ENCODE data around the gene CYP19A1. TPM values are rescaled to one million over a fixed set of nuclear protein-coding genes. Genes with fewer than 3 reads are reported as not detected.

The CYP19A1 gene
- total and polyA plus RNA-seq, 3 experiments from 2014 or later, result not detected

GRCh38 chr15:51240066-51240465 is 98.3 kb downstream of the CYP19A1 start:
- no peaks in the 10 kb centered on the region for H3K27me3 ChIP-seq (ENCODE audit: insufficient read depth, low read length, poor library complexity, severe bottlenecking)
- H3K36me3 Mint-ChIP-seq, result no peaks in the 10 kb centered on the region
- ChIA-PET POLR2A (no interaction called here), CTCF (no interaction called here)
- H3K9me3 Mint-ChIP-seq, result no peaks in the 10 kb centered on the region
- H3K9me3 ChIP-seq (ENCODE audit: low read length), result no peaks in the 10 kb centered on the region
- H3K4me3 Mint-ChIP-seq, result no peak overlapping the region
- H3K27me3 Mint-ChIP-seq, result peaks cover 6 to 19% of the 10 kb centered on the region in 2 donors
- H3K4me1 Mint-ChIP-seq, result no peaks in the 10 kb centered on the region
- no peak overlapping the region for H3K27ac Mint-ChIP-seq
- no peak overlapping the region for H3K27ac ChIP-seq (ENCODE audit: low read depth, low read length)
- H3K4me1 ChIP-seq (ENCODE audit: insufficient read depth, low read length), result no peaks in the 10 kb centered on the region
- no peak for DNase-seq
- no peak overlapping the region for H3K4me3 ChIP-seq (ENCODE audit: low read length)
- no peaks in the 10 kb centered on the region for H3K36me3 ChIP-seq (ENCODE audit: insufficient read depth, low read length)

GRCh38 chr15:51237816-51238215 is 100.6 kb downstream of the CYP19A1 start:
- no peaks in the 10 kb centered on the region for H3K36me3 Mint-ChIP-seq
- H3K27me3 Mint-ChIP-seq, result peaks cover 8 to 28% of the 10 kb centered on the region in 2 donors

GRCh38 chr15:51234176-51234927 is 104.0 kb downstream of the CYP19A1 start:
- no peak overlapping the region for H3K4me3 ChIP-seq (ENCODE audit: low read length)
- H3K27ac ChIP-seq (ENCODE audit: low read depth, low read length), result no peak overlapping the region
- no peak overlapping the region for H3K27ac Mint-ChIP-seq
- H3K9me3 Mint-ChIP-seq, result no peaks in the 10 kb centered on the region
- no peaks in the 10 kb centered on the region for H3K9me3 ChIP-seq (ENCODE audit: low read length)
- no peaks in the 10 kb centered on the region for H3K36me3 ChIP-seq (ENCODE audit: insufficient read depth, low read length)
- DNase-seq, result no peak
- H3K27me3 ChIP-seq (ENCODE audit: insufficient read depth, low read length, poor library complexity, severe bottlenecking), result peaks cover 3% of the 10 kb centered on the region
- no peaks in the 10 kb centered on the region for H3K36me3 Mint-ChIP-seq
- H3K4me3 Mint-ChIP-seq, result no peak overlapping the region
- H3K4me1 ChIP-seq (ENCODE audit: insufficient read depth, low read length), result no peaks in the 10 kb centered on the region
- peaks cover 7 to 26% of the 10 kb centered on the region in 2 donors for H3K27me3 Mint-ChIP-seq
- POLR2A ChIA-PET, result no interaction called here
- no peaks in the 10 kb centered on the region for H3K4me1 Mint-ChIP-seq
- CTCF ChIA-PET, result no interaction called here

More at GRCh38 chr15:51237816-51238215, 100.6 kb downstream of the CYP19A1 start:
- Mint-ChIP-seq H3K27ac (no peak overlapping the region), H3K4me3 (no peak overlapping the region), H3K4me1 (no peaks in the 10 kb centered on the region), H3K9me3 (no peaks in the 10 kb centered on the region)
- Histone ChIP-seq H3K36me3 (ENCODE audit: insufficient read depth, low read length) (no peaks in the 10 kb centered on the region), H3K9me3 (ENCODE audit: low read length) (no peaks in the 10 kb centered on the region), H3K4me3 (ENCODE audit: low read length) (no peak overlapping the region), H3K27ac (ENCODE audit: low read depth, low read length) (no peak overlapping the region), H3K4me1 (ENCODE audit: insufficient read depth, low read length) (no peaks in the 10 kb centered on the region), H3K27me3 (ENCODE audit: insufficient read depth, low read length, poor library complexity, severe bottlenecking) (peaks cover 3% of the 10 kb centered on the region)
- ChIA-PET CTCF (no interaction called here), POLR2A (no interaction called here)
- DNase-seq, result no peak

- Histone ChIP-seq H3K4me1 (ENCODE audit: insufficient read depth, low read length) (no peaks in the 10 kb centered on the region), H3K36me3 (ENCODE audit: insufficient read depth, low read length) (no peaks in the 10 kb centered on the region), H3K4me3 (ENCODE audit: low read length) (no peak overlapping the region), H3K9me3 (ENCODE audit: low read length) (no peaks in the 10 kb centered on the region), H3K27me3 (ENCODE audit: insufficient read depth, low read length, poor library complexity, severe bottlenecking) (peaks cover 3% of the 10 kb centered on the region), H3K27ac (ENCODE audit: low read depth, low read length) (no peak overlapping the region)
- Mint-ChIP-seq H3K4me1 (no peaks in the 10 kb centered on the region), H3K9me3 (no peaks in the 10 kb centered on the region), H3K27me3 (peaks cover 4 to 25% of the 10 kb centered on the region in 2 donors), H3K36me3 (no peaks in the 10 kb centered on the region), H3K27ac (no peak overlapping the region), H3K4me3 (no peak overlapping the region)
- POLR2A ChIA-PET, result no interaction called here
- CTCF ChIA-PET, result no interaction called here
- DNase-seq, result no peak
Measured at GRCh38 chr15:51232581-51232980, 105.8 kb downstream of the CYP19A1 start.

GRCh38 chr15:51229907-51230330 is 108.5 kb downstream of the CYP19A1 start:
- POLR2A ChIA-PET, result no interaction called here
- Mint-ChIP-seq H3K4me3 (no peak overlapping the region), H3K9me3 (peaks cover 0 to 5% (median 0%) of the 10 kb centered on the region in 5 donors), H3K4me1 (no peaks in the 10 kb centered on the region), H3K27ac (no peak overlapping the region), H3K36me3 (no peaks in the 10 kb centered on the region), H3K27me3 (peaks cover 5 to 18% of the 10 kb centered on the region in 2 donors)
- no peak overlapping the region for H3K4me3 ChIP-seq (ENCODE audit: low read length)
- no peaks in the 10 kb centered on the region for H3K4me1 ChIP-seq (ENCODE audit: insufficient read depth, low read length)
- no peaks in the 10 kb centered on the region for H3K36me3 ChIP-seq (ENCODE audit: insufficient read depth, low read length)
- no peaks in the 10 kb centered on the region for H3K9me3 ChIP-seq (ENCODE audit: low read length)
- no peak overlapping the region for H3K27ac ChIP-seq (ENCODE audit: low read depth, low read length)
- no peak for DNase-seq
- CTCF ChIA-PET, result no interaction called here
- peaks cover 3% of the 10 kb centered on the region for H3K27me3 ChIP-seq (ENCODE audit: insufficient read depth, low read length, poor library complexity, severe bottlenecking)

- Histone ChIP-seq H3K4me1 (ENCODE audit: insufficient read depth, low read length) (no peaks in the 10 kb centered on the region), H3K36me3 (ENCODE audit: insufficient read depth, low read length) (no peaks in the 10 kb centered on the region), H3K27ac (ENCODE audit: low read depth, low read length) (no peak overlapping the region), H3K27me3 (ENCODE audit: insufficient read depth, low read length, poor library complexity, severe bottlenecking) (no peaks in the 10 kb centered on the region), H3K4me3 (ENCODE audit: low read length) (no peak overlapping the region), H3K9me3 (ENCODE audit: low read length) (no peaks in the 10 kb centered on the region)
- Mint-ChIP-seq H3K36me3 (no peaks in the 10 kb centered on the region), H3K4me3 (no peak overlapping the region), H3K27me3 (peaks cover 6 to 14% of the 10 kb centered on the region in 2 donors), H3K27ac (no peak overlapping the region), H3K9me3 (peaks cover 0 to 5% (median 0%) of the 10 kb centered on the region in 5 donors), H3K4me1 (no peaks in the 10 kb centered on the region)
- DNase-seq, result no peak
- POLR2A ChIA-PET, result no interaction called here
- CTCF ChIA-PET, result no interaction called here
Measured at GRCh38 chr15:51227940-51228732, 110.3 kb downstream of the CYP19A1 start.

- DNase-seq, result no peak
- H3K9me3 Mint-ChIP-seq, result peaks cover 0 to 5% (median 0%) of the 10 kb centered on the region in 5 donors
- H3K27ac Mint-ChIP-seq, result no peak overlapping the region
- no peaks in the 10 kb centered on the region for H3K36me3 Mint-ChIP-seq
- CTCF ChIA-PET, result no interaction called here
- Histone ChIP-seq H3K36me3 (ENCODE audit: insufficient read depth, low read length) (no peaks in the 10 kb centered on the region), H3K27ac (ENCODE audit: low read depth, low read length) (no peak overlapping the region), H3K9me3 (ENCODE audit: low read length) (no peaks in the 10 kb centered on the region), H3K4me1 (ENCODE audit: insufficient read depth, low read length) (no peaks in the 10 kb centered on the region), H3K27me3 (ENCODE audit: insufficient read depth, low read length, poor library complexity, severe bottlenecking) (no peaks in the 10 kb centered on the region), H3K4me3 (ENCODE audit: low read length) (no peak overlapping the region)
- POLR2A ChIA-PET, result no interaction called here
- H3K27me3 Mint-ChIP-seq, result peaks cover 6 to 21% of the 10 kb centered on the region in 2 donors
- no peak overlapping the region for H3K4me3 Mint-ChIP-seq
- H3K4me1 Mint-ChIP-seq, result no peaks in the 10 kb centered on the region
Measured at GRCh38 chr15:51226576-51227210, 111.7 kb downstream of the CYP19A1 start.

- Mint-ChIP-seq H3K36me3 (no peaks in the 10 kb centered on the region), H3K4me3 (no peak overlapping the region), H3K27ac (no peak overlapping the region), H3K9me3 (peaks cover 0 to 5% (median 0%) of the 10 kb centered on the region in 5 donors), H3K4me1 (no peaks in the 10 kb centered on the region), H3K27me3 (peaks cover 6 to 26% of the 10 kb centered on the region in 2 donors)
- Histone ChIP-seq H3K36me3 (ENCODE audit: insufficient read depth, low read length) (no peaks in the 10 kb centered on the region), H3K4me3 (ENCODE audit: low read length) (no peak overlapping the region), H3K4me1 (ENCODE audit: insufficient read depth, low read length) (no peaks in the 10 kb centered on the region), H3K27me3 (ENCODE audit: insufficient read depth, low read length, poor library complexity, severe bottlenecking) (no peaks in the 10 kb centered on the region), H3K9me3 (ENCODE audit: low read length) (no peaks in the 10 kb centered on the region), H3K27ac (ENCODE audit: low read depth, low read length) (no peak overlapping the region)
- POLR2A ChIA-PET, result no interaction called here
- CTCF ChIA-PET, result no interaction called here
- DNase-seq, result no peak
Measured at GRCh38 chr15:51224428-51224827, 114.0 kb downstream of the CYP19A1 start.

Measured in CD8-positive, alpha-beta memory T cell (primary cell).